Trophoblast cell (in vitro differentiated cells and primary cell): Measurements from ENCODE around the gene MRFAP1L1.

ENCODE experiments used
- DNase-seq, 2 donors: peaks; one replicate each; pipeline ENCODE4 v3.0.0-alpha.2; 2016
- H2AFZ ChIP-seq: 2 replicates; pipeline ENCODE4 v1.6.1; 2013; ENCODE audit warnings: low read length, moderate library complexity, mild to moderate bottlenecking; ENCODE audit not compliant: insufficient read depth, poor library complexity
- H2AK5ac ChIP-seq: 2 replicates; pipeline ENCODE4 v1.6.1; 2013; ENCODE audit warnings: mild to moderate bottlenecking, low read length
- H2BK120ac ChIP-seq: 2 replicates; pipeline ENCODE4 v1.6.1; 2013; ENCODE audit warnings: low read length, mild to moderate bottlenecking, moderate library complexity; ENCODE audit not compliant: insufficient read depth, poor library complexity
- H2BK12ac ChIP-seq: 2 replicates; pipeline ENCODE4 v1.6.1; 2013; ENCODE audit warnings: mild to moderate bottlenecking, low read length, moderate library complexity
- H2BK5ac ChIP-seq: 2 replicates; pipeline ENCODE4 v1.6.1; 2013; ENCODE audit warnings: low read length, low read depth, moderate library complexity, mild to moderate bottlenecking; ENCODE audit not compliant: poor library complexity
- H3K14ac ChIP-seq: 2 replicates; pipeline ENCODE4 v1.6.1; 2013; ENCODE audit warnings: mild to moderate bottlenecking, low read length
- H3K18ac ChIP-seq: 2 replicates; pipeline ENCODE4 v1.6.1; 2013; ENCODE audit warnings: mild to moderate bottlenecking, low read length
- H3K23ac ChIP-seq: 2 replicates; pipeline ENCODE4 v1.6.1; 2013; ENCODE audit warnings: low read length
- H3K27ac ChIP-seq: 2 replicates; pipeline ENCODE4 v1.5.1; 2013; ENCODE audit warnings: low read depth, mild to moderate bottlenecking, inconsistent platforms, low read length, moderate library complexity
- H3K27me3 ChIP-seq: 2 replicates; pipeline ENCODE4 v1.6.1; 2013; ENCODE audit warnings: inconsistent platforms, mild to moderate bottlenecking, low read length, moderate library complexity; ENCODE audit not compliant: insufficient read depth
- H3K36me3 ChIP-seq, 2 experiments: 1 replicate in 1 of 2; 2 replicates in 1 of 2; pipeline ENCODE4 v1.6.1; 2013; ENCODE audit warnings: low read length in 2 of 2, mild to moderate bottlenecking in 2 of 2, moderate library complexity in 1 of 2; ENCODE audit not compliant: insufficient read depth in 2 of 2, control insufficient read depth in 1 of 2
- H3K4ac ChIP-seq: 2 replicates; pipeline ENCODE4 v1.6.1; 2013; ENCODE audit warnings: low read depth, mild to moderate bottlenecking, low read length, moderate library complexity
- H3K4me1 ChIP-seq, 2 experiments: 1 replicate in 1 of 2; 2 replicates in 1 of 2; pipeline ENCODE4 v1.6.1; 2013; ENCODE audit warnings: low read length in 2 of 2, mild to moderate bottlenecking in 2 of 2, moderate library complexity in 1 of 2; ENCODE audit not compliant: insufficient read depth in 2 of 2, control insufficient read depth in 1 of 2
- H3K4me2 ChIP-seq: 2 replicates; pipeline ENCODE4 v1.6.1; 2013; ENCODE audit warnings: inconsistent platforms, mild to moderate bottlenecking, low read length, moderate library complexity
- H3K4me3 ChIP-seq: 2 replicates; pipeline ENCODE4 v1.5.1; 2013; ENCODE audit warnings: mild to moderate bottlenecking, low read depth, low read length, inconsistent platforms
- H3K79me1 ChIP-seq: one replicate; pipeline ENCODE4 v1.6.1; 2013; ENCODE audit warnings: low read length
- H3K79me2 ChIP-seq: 2 replicates; pipeline ENCODE4 v1.6.1; 2013; ENCODE audit warnings: low read length, mild to moderate bottlenecking; ENCODE audit not compliant: control insufficient read depth, insufficient read depth, poor library complexity
- H3K9ac ChIP-seq: 2 replicates; pipeline ENCODE4 v1.6.1; 2013; ENCODE audit warnings: mild to moderate bottlenecking, low read length
- H3K9me3 ChIP-seq: 2 replicates; pipeline ENCODE4 v1.6.1; 2013; ENCODE audit warnings: low read depth, mild to moderate bottlenecking, control low read depth, inconsistent platforms, low read length; ENCODE audit not compliant: insufficient read depth
- H4K12ac ChIP-seq: 2 replicates; pipeline ENCODE4 v1.6.1; 2013; ENCODE audit warnings: low read depth, mild to moderate bottlenecking, low read length, moderate library complexity
- H4K8ac ChIP-seq: 2 replicates; pipeline ENCODE4 v1.6.1; 2013; ENCODE audit warnings: low read depth, mild to moderate bottlenecking, low read length, moderate library complexity
- H4K91ac ChIP-seq: one replicate; pipeline ENCODE4 v1.6.1; 2013; ENCODE audit warnings: low read depth, mild to moderate bottlenecking, low read length, moderate library complexity
- WGBS: extraction: QIAGEN DNeasy Blood & Tissue Kit; methylation state at CpG from one replicate; pipeline ENCODE4 v1.1.7; 2013; ENCODE audit warnings: missing lambda C conversion rate; ENCODE audit not compliant: insufficient read length, insufficient coverage; ENCODE audit errors: extremely low coverage; 5-methylcytosine and 5-hydroxymethylcytosine counted together

MRFAP1L1 gene

DNA sequence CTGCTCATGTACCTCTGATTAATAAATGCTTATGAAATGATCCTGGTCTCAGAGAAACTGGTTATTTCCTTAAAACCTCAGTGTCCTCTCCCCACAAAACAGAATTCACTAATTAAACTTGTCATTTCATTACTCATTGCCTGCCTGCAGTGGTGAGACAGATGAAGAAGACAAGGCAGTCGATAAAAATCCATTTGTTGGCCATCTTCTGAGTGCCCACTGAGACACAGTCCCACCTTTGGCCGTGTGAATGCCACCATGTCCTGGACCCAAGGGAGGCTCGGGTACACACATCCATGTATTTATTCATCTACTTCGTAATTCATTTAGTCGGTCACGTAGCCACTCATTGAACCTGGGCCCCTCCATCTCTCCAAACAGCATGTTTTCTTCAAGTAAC lies 12.5 kb downstream of the MRFAP1L1 start:
- no peak overlapping the region for H3K23ac ChIP-seq
- H3K36me3 ChIP-seq, result peaks cover 2 to 3% of the 10 kb centered on the region in 2 experiments
- peak in 1 of 2 donors; percentile 64 for DNase-seq
- H2AK5ac ChIP-seq, result no peak overlapping the region
- H3K4me3 ChIP-seq, result no peak overlapping the region
- no peak overlapping the region for H2BK12ac ChIP-seq
- no peak overlapping the region for H2BK120ac ChIP-seq
- peaks cover 21 to 38% of the 10 kb centered on the region in 2 experiments for H3K4me1 ChIP-seq
- no peak overlapping the region for H3K27ac ChIP-seq
- no peak overlapping the region for H4K12ac ChIP-seq
- H3K18ac ChIP-seq, result no peak overlapping the region
- no peak overlapping the region for H3K9ac ChIP-seq
- H4K8ac ChIP-seq, result no peak overlapping the region
- no peak overlapping the region for H2BK5ac ChIP-seq
- H4K91ac ChIP-seq, result no peak overlapping the region
- H3K4me2 ChIP-seq, result no peak overlapping the region
- no peaks in the 10 kb centered on the region for H3K27me3 ChIP-seq
- no peak overlapping the region for H2AFZ ChIP-seq
- H3K14ac ChIP-seq, result no peak overlapping the region
- H3K79me2 ChIP-seq, result peaks cover 5% of the 10 kb centered on the region
- no peaks in the 10 kb centered on the region for H3K9me3 ChIP-seq
- H3K4ac ChIP-seq, result no peak overlapping the region
- H3K79me1 ChIP-seq, result peaks cover 24% of the 10 kb centered on the region
- no CpG with 5 or more reads among the region's 6 CpGs for WGBS

DNA sequence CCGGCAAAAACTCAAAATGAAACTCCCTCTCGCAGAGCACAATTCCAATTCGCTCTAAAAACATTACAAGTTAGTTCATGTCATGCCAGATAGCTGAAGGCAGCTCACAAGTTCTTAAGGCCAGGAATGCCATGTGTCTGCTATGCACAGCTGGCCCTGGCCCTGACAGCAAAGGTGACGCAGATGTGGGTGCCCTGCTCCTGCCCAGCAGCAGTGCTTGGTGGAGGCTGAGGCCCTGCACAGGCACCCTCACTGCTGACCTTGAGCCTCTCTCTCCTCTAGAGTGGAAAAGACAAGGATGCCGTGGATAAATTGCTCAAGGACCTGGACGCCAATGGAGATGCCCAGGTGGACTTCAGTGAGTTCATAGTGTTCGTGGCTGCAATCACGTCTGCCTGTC lies 13.1 kb downstream of the MRFAP1L1 start:
- Histone ChIP-seq H3K4me1 (peaks cover 22 to 39% of the 10 kb centered on the region in 2 experiments), H4K91ac (peak overlapping the region; percentile 3), H3K79me2 (peaks cover 6% of the 10 kb centered on the region), H3K4me2 (no peak overlapping the region), H2BK120ac (no peak overlapping the region), H2AFZ (peak overlapping the region; percentile 4), H3K79me1 (peaks cover 25% of the 10 kb centered on the region), H3K4me3 (no peak overlapping the region), H3K27me3 (no peaks in the 10 kb centered on the region), H3K14ac (no peak overlapping the region), H3K27ac (no peak overlapping the region), H4K8ac (no peak overlapping the region), H3K9me3 (no peaks in the 10 kb centered on the region), H2AK5ac (no peak overlapping the region), H3K36me3 (peaks cover 2 to 3% of the 10 kb centered on the region in 2 experiments), H3K18ac (no peak overlapping the region), H3K9ac (no peak overlapping the region), H3K4ac (no peak overlapping the region), H2BK12ac (no peak overlapping the region), H3K23ac (no peak overlapping the region), H4K12ac (no peak overlapping the region), H2BK5ac (no peak overlapping the region)
- WGBS, result no CpG with 5 or more reads among the region's 8 CpGs
- DNase-seq, result peak; percentile 93 to 97

DNA sequence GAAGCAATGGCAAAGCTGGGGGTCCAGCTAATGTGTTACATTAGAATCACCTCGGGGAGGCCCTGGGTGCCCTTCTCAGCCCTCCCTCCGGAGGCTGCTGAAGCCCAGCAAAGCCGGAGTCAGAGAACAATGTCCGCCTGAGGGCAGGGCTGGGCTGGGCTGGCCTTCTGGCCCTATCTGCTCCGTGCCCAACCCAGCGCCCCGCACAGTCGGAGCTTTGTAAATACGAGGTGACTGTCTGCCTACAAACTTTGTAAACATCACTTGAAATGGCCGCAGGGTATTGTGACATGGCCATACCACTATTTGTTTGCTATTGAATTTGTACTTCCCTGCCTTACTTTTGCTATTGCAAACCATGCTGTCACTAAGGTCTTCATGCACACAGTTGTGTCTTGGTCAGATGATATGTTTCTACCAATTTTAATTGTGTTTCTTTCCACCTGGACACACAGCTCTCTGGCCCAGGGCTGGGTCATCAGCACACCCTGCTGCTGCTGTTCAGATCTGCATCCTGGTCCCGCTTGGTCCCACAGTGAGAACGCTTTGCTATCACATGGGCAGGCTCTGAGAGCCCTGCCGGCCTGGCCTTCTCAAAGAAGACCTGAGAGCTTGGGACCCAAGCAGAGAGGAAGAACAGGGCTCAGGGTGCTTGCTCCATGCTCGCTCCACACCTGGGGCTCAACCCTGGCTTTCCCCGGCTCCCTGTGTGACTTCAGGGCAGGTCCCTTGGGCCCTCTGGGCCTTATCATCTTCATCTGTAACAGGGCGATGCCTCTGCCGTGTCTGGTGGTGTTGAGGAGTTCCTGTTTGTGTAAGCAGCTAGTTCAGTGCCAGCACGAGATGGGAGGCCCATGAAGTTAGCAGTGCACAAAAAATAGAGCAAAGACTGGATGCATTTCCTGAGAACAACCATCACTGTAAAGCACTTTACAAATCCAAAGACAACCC lies 13.7 kb downstream of the MRFAP1L1 start:
- H2BK120ac ChIP-seq, result peak overlapping the region; percentile 47
- no peak overlapping the region for H3K23ac ChIP-seq
- peak; percentile 86 to 90 for DNase-seq
- WGBS, result no CpG with 5 or more reads among the region's 18 CpGs
- H2AFZ ChIP-seq, result no peak overlapping the region
- peak overlapping the region; percentile 6 for H3K27ac ChIP-seq
- no peak overlapping the region for H3K4me3 ChIP-seq
- no peak overlapping the region for H3K9ac ChIP-seq
- no peak overlapping the region for H4K12ac ChIP-seq
- H3K36me3 ChIP-seq, result peaks cover 2 to 3% of the 10 kb centered on the region in 2 experiments
- no peak overlapping the region for H2AK5ac ChIP-seq
- H3K4ac ChIP-seq, result no peak overlapping the region
- peaks cover 25 to 41% of the 10 kb centered on the region in 2 experiments for H3K4me1 ChIP-seq
- H3K27me3 ChIP-seq, result no peaks in the 10 kb centered on the region
- H2BK12ac ChIP-seq, result peak overlapping the region; percentile 23
- no peak overlapping the region for H3K4me2 ChIP-seq
- peak overlapping the region; percentile 56 for H2BK5ac ChIP-seq
- H3K14ac ChIP-seq, result peak overlapping the region; percentile 15
- H4K91ac ChIP-seq, result peak overlapping the region; percentile 11
- H3K18ac ChIP-seq, result no peak overlapping the region
- H3K9me3 ChIP-seq, result no peaks in the 10 kb centered on the region
- H3K79me1 ChIP-seq, result peaks cover 29% of the 10 kb centered on the region
- H3K79me2 ChIP-seq, result peaks cover 6% of the 10 kb centered on the region
- no peak overlapping the region for H4K8ac ChIP-seq

DNA sequence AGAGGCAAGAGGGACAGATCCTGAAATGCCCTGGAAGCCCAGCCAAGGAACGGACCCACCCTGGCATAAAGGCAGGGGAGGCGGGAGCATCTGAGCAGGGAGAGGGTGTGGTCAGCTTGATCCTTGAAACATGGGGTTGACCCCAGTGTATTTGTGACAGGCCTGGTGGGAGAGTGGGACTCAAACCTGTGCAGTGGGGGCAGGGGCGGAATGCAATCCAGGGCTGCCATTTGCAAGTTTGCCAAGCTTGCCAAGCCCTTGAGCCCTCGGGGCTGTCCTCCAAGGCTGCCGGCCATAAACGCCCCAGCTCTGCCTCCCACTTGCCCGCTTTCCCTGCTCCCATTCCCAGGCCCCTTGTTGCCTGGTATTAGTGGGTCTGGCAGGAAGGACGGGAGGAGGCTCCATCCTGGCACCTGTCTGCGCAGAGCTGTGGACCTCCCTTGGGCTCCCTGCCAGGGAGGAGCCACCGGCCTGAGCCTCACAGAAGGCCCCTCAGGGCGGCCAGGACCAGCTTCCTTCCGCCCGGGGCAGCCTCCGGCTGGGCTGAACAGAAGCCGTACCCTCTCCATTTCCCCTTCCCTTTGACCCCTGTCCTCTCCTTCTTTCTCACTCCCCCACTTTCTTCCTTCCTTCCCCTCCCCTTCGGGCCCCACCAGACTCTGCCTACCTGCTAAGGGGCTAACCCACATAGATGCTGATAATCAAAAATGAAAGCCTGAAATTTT lies 15.3 kb downstream of the MRFAP1L1 start:
- Histone ChIP-seq H3K4me1 (peaks cover 36 to 53% of the 10 kb centered on the region in 2 experiments), H3K4me2 (no peak overlapping the region), H4K91ac (peak overlapping the region; percentile 72), H3K9ac (no peak overlapping the region), H3K23ac (no peak overlapping the region), H4K12ac (peak overlapping the region; percentile 9), H2BK12ac (peak overlapping the region; percentile 86), H4K8ac (peak overlapping the region; percentile 5), H3K79me1 (peaks cover 41% of the 10 kb centered on the region), H3K79me2 (peaks cover 9% of the 10 kb centered on the region), H3K27me3 (no peaks in the 10 kb centered on the region), H3K14ac (peak overlapping the region; percentile 65), H3K4me3 (no peak overlapping the region), H2BK120ac (peak overlapping the region; percentile 57), H2BK5ac (peak overlapping the region; percentile 52), H2AFZ (peak overlapping the region; percentile 9), H3K27ac (peak overlapping the region; percentile 86), H3K9me3 (no peaks in the 10 kb centered on the region), H3K4ac (peak overlapping the region; percentile 28), H3K36me3 (no peaks in the 10 kb centered on the region), H2AK5ac (peak overlapping the region; percentile 56), H3K18ac (peak overlapping the region; percentile 81)
- peak; percentile 50 to 53 for DNase-seq
- no CpG with 5 or more reads among the region's 16 CpGs for WGBS
